Mammary epithelial cell (primary cell): Measurements from ENCODE around the gene VSIG10.

ENCODE experiments used
- CTCF ChIP-seq, 2 donors: IDR thresholded peaks in 1 of 2; conservative IDR thresholded peaks in 1 of 2; 2 replicates each; pipeline ENCODE4 v1.5.1; 2011 to 2012; ENCODE audit warnings: inconsistent platforms in 2 of 2, low read length in 2 of 2, mild to moderate bottlenecking in 2 of 2, control low read depth in 1 of 2, low read depth in 1 of 2; ENCODE audit not compliant: insufficient read depth in 1 of 2; ENCODE audit errors: extremely low read depth in 1 of 2
- EZH2 ChIP-seq: IDR thresholded peaks from 2 replicates; pipeline ENCODE4 v1.6.1; 2012; ENCODE audit warnings: low read length, inconsistent platforms, borderline replicate concordance

- TF ChIP-seq CTCF (conservative IDR thresholded peaks at IDR 0.05 in 1 of 2, IDR thresholded peaks at IDR 0.05 in 1 of 2; ENCODE audit: extremely low read depth in 1 of 2, insufficient read depth in 1 of 2, low read depth in 1 of 2, low read length in 2 of 2): no peak
- TF ChIP-seq EZH2: no peak
Measured at GRCh38 chr12:118015944-118016343, 87.9 kb downstream of the VSIG10 start.
